MM.1S (cell line): ENCODE results near the gene GFOD2.

Experiments used
- DNase-seq: peaks from one replicate; pipeline ENCODE4 v3.0.0-alpha.2; 2015
- H2AFZ ChIP-seq: fragments of 300-600 bp; sonication (generic); 2 replicates; pipeline ENCODE4 v1.6.0; 2016; ENCODE audit warnings: antibody characterized with exemption, low read length
- H3F3A ChIP-seq: fragments of 300-600 bp; sonication (generic); 2 replicates; pipeline ENCODE4 v1.6.1; 2016; ENCODE audit warnings: mild to moderate bottlenecking, antibody characterized with exemption, low read length, moderate library complexity, mixed read lengths; ENCODE audit not compliant: insufficient read depth
- H3K27ac ChIP-seq: fragments of 300-600 bp; sonication (generic); 2 replicates; pipeline ENCODE4 v1.5.1; 2016; ENCODE audit warnings: mild to moderate bottlenecking, low read length
- H3K27me3 ChIP-seq: fragments of 300-600 bp; sonication (generic); replicated peaks from 2 replicates; pipeline ENCODE4 v1.6.0; 2016; ENCODE audit warnings: low read length; ENCODE audit not compliant: insufficient read depth
- H3K36me3 ChIP-seq: fragments of 300-600 bp; sonication (generic); replicated peaks from 2 replicates; pipeline ENCODE4 v1.6.1; 2016; ENCODE audit warnings: mild to moderate bottlenecking, low read length, mixed read lengths; ENCODE audit not compliant: insufficient read depth
- H3K4me1 ChIP-seq: fragments of 300-600 bp; sonication (generic); 2 replicates; pipeline ENCODE4 v1.6.1; 2016; ENCODE audit warnings: low read length, mixed read lengths
- H3K4me2 ChIP-seq: fragments of 300-600 bp; sonication (generic); 2 replicates; pipeline ENCODE4 v1.6.0; 2016; ENCODE audit warnings: low read depth, low read length
- H3K4me3 ChIP-seq: fragments of 300-600 bp; sonication (generic); 2 replicates; pipeline ENCODE4 v1.5.1; 2016; ENCODE audit warnings: low read length, mixed read lengths
- H3K79me2 ChIP-seq: fragments of 300-600 bp; sonication (generic); 2 replicates; pipeline ENCODE4 v1.6.1; 2016; ENCODE audit warnings: mixed run types, low read length, mixed read lengths
- H3K9ac ChIP-seq: fragments of 300-600 bp; sonication (generic); 2 replicates; pipeline ENCODE4 v1.6.1; 2016; ENCODE audit warnings: low read length, mixed read lengths
- H3K9me2 ChIP-seq: fragments of 300-600 bp; sonication (generic); replicated peaks from 2 replicates; pipeline ENCODE4 v1.6.1; 2016; ENCODE audit warnings: mild to moderate bottlenecking, low read length, mixed read lengths; ENCODE audit not compliant: insufficient read depth
- H3K9me3 ChIP-seq: fragments of 300-600 bp; sonication (generic); replicated peaks from 2 replicates; pipeline ENCODE4 v1.6.1; 2016; ENCODE audit warnings: mild to moderate bottlenecking, low read length, mixed read lengths; ENCODE audit not compliant: insufficient read depth
- H4K20me1 ChIP-seq: fragments of 300-600 bp; sonication (generic); 2 replicates; pipeline ENCODE4 v1.6.1; 2016; ENCODE audit warnings: mild to moderate bottlenecking, low read length, moderate library complexity, mixed read lengths; ENCODE audit not compliant: insufficient read depth
- EZH2 ChIP-seq: fragments of 300-600 bp; sonication (generic); optimal IDR thresholded peaks from 2 replicates; pipeline ENCODE3; 2017; ENCODE audit warnings: low read depth, mild to moderate bottlenecking, antibody characterized with exemption, low read length, mixed read lengths
- EZH2phosphoT487 ChIP-seq: fragments of 300-600 bp; sonication (generic); IDR thresholded peaks from 2 replicates; pipeline ENCODE4 v1.6.1; 2018; ENCODE audit warnings: antibody characterized with exemption, low read length
- TF ChIP-seq, protein P1 (sequence below): fragments of 300-600 bp; sonication (generic); IDR thresholded peaks from 2 replicates; pipeline ENCODE4 v1.5.1; 2016; ENCODE audit warnings: antibody characterized with exemption, low read length, mixed read lengths

Gene GFOD2

GRCh38 chr16:67664871-67665270, 54.2 kb downstream of the GFOD2 start:
- H3K27me3 ChIP-seq, result no peaks in the 10 kb centered on the region
- no peaks in the 10 kb centered on the region for H4K20me1 ChIP-seq
- H2AFZ ChIP-seq, result no peak overlapping the region
- no peak overlapping the region for H3K4me2 ChIP-seq
- peaks cover 23% of the 10 kb centered on the region for H3F3A ChIP-seq
- no peak for DNase-seq
- peaks cover 27% of the 10 kb centered on the region for H3K4me1 ChIP-seq
- peaks cover 30% of the 10 kb centered on the region for H3K79me2 ChIP-seq
- H3K9ac ChIP-seq, result no peak overlapping the region
- H3K36me3 ChIP-seq, result no peaks in the 10 kb centered on the region
- H3K9me2 ChIP-seq, result no peaks in the 10 kb centered on the region
- no peak overlapping the region for H3K27ac ChIP-seq
- no peaks in the 10 kb centered on the region for H3K9me3 ChIP-seq
- TF ChIP-seq EZH2phosphoT487 (no peak), EZH2 (no peak)
- TF ChIP-seq, protein P1, sequence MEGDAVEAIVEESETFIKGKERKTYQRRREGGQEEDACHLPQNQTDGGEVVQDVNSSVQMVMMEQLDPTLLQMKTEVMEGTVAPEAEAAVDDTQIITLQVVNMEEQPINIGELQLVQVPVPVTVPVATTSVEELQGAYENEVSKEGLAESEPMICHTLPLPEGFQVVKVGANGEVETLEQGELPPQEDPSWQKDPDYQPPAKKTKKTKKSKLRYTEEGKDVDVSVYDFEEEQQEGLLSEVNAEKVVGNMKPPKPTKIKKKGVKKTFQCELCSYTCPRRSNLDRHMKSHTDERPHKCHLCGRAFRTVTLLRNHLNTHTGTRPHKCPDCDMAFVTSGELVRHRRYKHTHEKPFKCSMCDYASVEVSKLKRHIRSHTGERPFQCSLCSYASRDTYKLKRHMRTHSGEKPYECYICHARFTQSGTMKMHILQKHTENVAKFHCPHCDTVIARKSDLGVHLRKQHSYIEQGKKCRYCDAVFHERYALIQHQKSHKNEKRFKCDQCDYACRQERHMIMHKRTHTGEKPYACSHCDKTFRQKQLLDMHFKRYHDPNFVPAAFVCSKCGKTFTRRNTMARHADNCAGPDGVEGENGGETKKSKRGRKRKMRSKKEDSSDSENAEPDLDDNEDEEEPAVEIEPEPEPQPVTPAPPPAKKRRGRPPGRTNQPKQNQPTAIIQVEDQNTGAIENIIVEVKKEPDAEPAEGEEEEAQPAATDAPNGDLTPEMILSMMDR, result no peak
- no peak overlapping the region for H3K4me3 ChIP-seq

DNA sequence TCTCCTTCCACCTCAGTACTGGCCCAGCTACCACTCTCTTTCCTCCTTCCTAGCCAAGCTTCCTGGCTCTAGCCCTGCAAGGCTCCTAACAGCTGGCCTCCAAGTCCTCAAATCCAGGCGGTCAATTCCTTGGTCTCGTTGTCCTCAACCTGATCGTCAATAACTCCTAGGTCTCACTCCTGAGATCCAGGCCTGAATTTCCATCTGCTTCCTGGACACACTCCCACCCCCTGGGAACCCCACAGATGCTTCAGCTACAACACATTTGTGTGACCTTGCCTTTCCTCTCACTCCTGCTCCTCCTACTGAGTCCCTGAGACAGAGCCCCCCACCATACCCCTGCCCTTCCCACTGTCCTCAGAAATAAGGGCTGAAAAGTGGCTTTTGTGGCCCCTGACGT, 54.9 kb downstream of the GFOD2 start:
- Histone ChIP-seq H3K4me2 (no peak overlapping the region), H3K9me3 (no peaks in the 10 kb centered on the region), H4K20me1 (no peaks in the 10 kb centered on the region), H3K4me3 (no peak overlapping the region), H3K79me2 (peaks cover 37% of the 10 kb centered on the region), H3K27ac (no peak overlapping the region), H2AFZ (no peak overlapping the region), H3K9ac (no peak overlapping the region), H3F3A (peaks cover 23% of the 10 kb centered on the region), H3K9me2 (no peaks in the 10 kb centered on the region), H3K4me1 (peaks cover 28% of the 10 kb centered on the region), H3K27me3 (no peaks in the 10 kb centered on the region), H3K36me3 (no peaks in the 10 kb centered on the region)
- DNase-seq, result no peak
- TF ChIP-seq EZH2, result no peak
- TF ChIP-seq, protein P1, result no peak
- TF ChIP-seq EZH2phosphoT487, result no peak

GRCh38 chr16:67663877-67664222, 55.3 kb downstream of the GFOD2 start:
- Histone ChIP-seq H3K4me1 (peaks cover 32% of the 10 kb centered on the region), H3F3A (peaks cover 23% of the 10 kb centered on the region), H4K20me1 (no peaks in the 10 kb centered on the region)

More at GRCh38 chr16:67663877-67664222, 55.3 kb downstream of the GFOD2 start:
- H3K27me3 ChIP-seq, result no peaks in the 10 kb centered on the region
- peaks cover 41% of the 10 kb centered on the region for H3K79me2 ChIP-seq
- H3K9me2 ChIP-seq, result no peaks in the 10 kb centered on the region
- H3K9me3 ChIP-seq, result no peaks in the 10 kb centered on the region
- no peak for DNase-seq
- H3K36me3 ChIP-seq, result no peaks in the 10 kb centered on the region
- no peak overlapping the region for H3K4me3 ChIP-seq
- no peak overlapping the region for H3K4me2 ChIP-seq
- TF ChIP-seq, protein P1, result no peak
- TF ChIP-seq EZH2 (no peak), EZH2phosphoT487 (no peak)
- no peak overlapping the region for H3K27ac ChIP-seq
- H2AFZ ChIP-seq, result no peak overlapping the region
- no peak overlapping the region for H3K9ac ChIP-seq
